Sigmoid colon (tissue), 7 donors: ENCODE measurements around the gene TMEM255B. TPM values are rescaled to one million over a fixed set of nuclear protein-coding genes. Genes with fewer than 3 reads are reported as not detected.

Experiments
- DNase-seq: peaks from one replicate; pipeline ENCODE4 v3.0.0-alpha.2; 2019
- H3K27ac ChIP-seq, 4 donors: fragments of 200-600 bp; sonication (generic); one replicate each; pipeline ENCODE4 v1.5.1; 2016 to 2019; ENCODE audit warnings: mild to moderate bottlenecking in 1 of 4
- H3K27me3 ChIP-seq, 3 donors: fragments of 200-600 bp; sonication (generic); one replicate each; pipeline ENCODE4 v1.5.1; 2019; ENCODE audit warnings: mild to moderate bottlenecking in 1 of 3
- H3K36me3 ChIP-seq, 4 donors: fragments of 200-600 bp; sonication (generic); one replicate each; pipeline ENCODE4 v1.5.1; 2016 to 2019
- H3K4me1 ChIP-seq, 4 donors: fragments of 200-600 bp; sonication (generic); one replicate each; pipeline ENCODE4 v1.5.1; 2017 to 2019
- H3K4me3 ChIP-seq, 4 donors: fragments of 200-600 bp; sonication (generic); one replicate each; pipeline ENCODE4 v1.5.1; 2017 to 2019; ENCODE audit warnings: mild to moderate bottlenecking in 2 of 4, moderate library complexity in 1 of 4
- H3K9me3 ChIP-seq, 4 donors: fragments of 200-600 bp in 3 of 4; sonication (generic) in 3 of 4; one replicate each; pipeline versions ENCODE4 v1.5.1 to v1.6.1; 2013 to 2019
- EP300 ChIP-seq, 4 donors: sonication (generic); formaldehyde crosslinking; IDR thresholded peaks; one replicate each; pipeline ENCODE4 v1.6.1; 2017; ENCODE audit warnings: antibody characterized with exemption in 4 of 4
- POLR2A ChIP-seq, 2 donors: fragments of 450-650 bp; IDR thresholded peaks; one replicate each; pipeline ENCODE4 v1.6.1; 2016; ENCODE audit warnings: antibody characterized with exemption in 2 of 2, mild to moderate bottlenecking in 2 of 2, moderate library complexity in 2 of 2
- POLR2AphosphoS5 ChIP-seq, 4 donors: sonication (generic); formaldehyde crosslinking; IDR thresholded peaks; one replicate each; pipeline ENCODE4 v1.6.1; 2017; ENCODE audit warnings: antibody characterized with exemption in 4 of 4
- WGBS, 2 donors: extraction: QIAGEN DNeasy Blood & Tissue Kit; methylation state at CpG; one replicate each; pipeline ENCODE4 v1.1.7; 2013; 5-methylcytosine and 5-hydroxymethylcytosine counted together
- intact Hi-C: fragments of 100-400 bp; cut with DNase I; formaldehyde crosslinking; loops from one replicate; pipeline ENCODE4 v1.15.1; 2023
- polyA plus RNA-seq, 3 donors: library from polyadenylated mRNA; stranded (reverse); fragments of 200-250 nt; gene quantifications; one replicate each; pipeline ENCODE4 v1.2.3, GENCODE V29; 2013
- total RNA-seq, 4 donors: library from RNA; depleted of rRNA; stranded (reverse); fragments of >200 nt; gene quantifications; one replicate each; pipeline ENCODE4 v1.1.0, GENCODE V29; 2016
- TF ChIP-seq, protein P1 (sequence below), 4 experiments: fragments of 450-650 bp in 3 of 4; fragments of 200-600 bp in 1 of 4; IDR thresholded peaks; one replicate each; pipeline ENCODE4 v1.5.1; 2016 to 2019; ENCODE audit warnings: antibody characterized with exemption in 4 of 4, mild to moderate bottlenecking in 3 of 4, moderate library complexity in 2 of 4
- donor health status: healthy with polysubstance abuse.
- donor health status: Bipolar disorder and iron deficiency.
- donor health status: healthy.

The TMEM255B gene
- total and polyA plus RNA-seq, 7 donors = 0.60 to 11.1 (median 4.3) TPM

GRCh38 chr13:113809934-113810333 lies 50.9 kb downstream of the TMEM255B start:
- no peak overlapping the region for H3K4me3 ChIP-seq
- 61 to 75% methylated on average over 2 of the region's 2 CpGs for WGBS, 2 donors
- no peak for DNase-seq
- H3K27me3 ChIP-seq = no peaks in the 10 kb centered on the region
- no peak for TF ChIP-seq POLR2A (IDR thresholded peaks at IDR 0.05)
- TF ChIP-seq POLR2AphosphoS5 (IDR thresholded peaks at IDR 0.05) = no peak
- TF ChIP-seq, protein P1, sequence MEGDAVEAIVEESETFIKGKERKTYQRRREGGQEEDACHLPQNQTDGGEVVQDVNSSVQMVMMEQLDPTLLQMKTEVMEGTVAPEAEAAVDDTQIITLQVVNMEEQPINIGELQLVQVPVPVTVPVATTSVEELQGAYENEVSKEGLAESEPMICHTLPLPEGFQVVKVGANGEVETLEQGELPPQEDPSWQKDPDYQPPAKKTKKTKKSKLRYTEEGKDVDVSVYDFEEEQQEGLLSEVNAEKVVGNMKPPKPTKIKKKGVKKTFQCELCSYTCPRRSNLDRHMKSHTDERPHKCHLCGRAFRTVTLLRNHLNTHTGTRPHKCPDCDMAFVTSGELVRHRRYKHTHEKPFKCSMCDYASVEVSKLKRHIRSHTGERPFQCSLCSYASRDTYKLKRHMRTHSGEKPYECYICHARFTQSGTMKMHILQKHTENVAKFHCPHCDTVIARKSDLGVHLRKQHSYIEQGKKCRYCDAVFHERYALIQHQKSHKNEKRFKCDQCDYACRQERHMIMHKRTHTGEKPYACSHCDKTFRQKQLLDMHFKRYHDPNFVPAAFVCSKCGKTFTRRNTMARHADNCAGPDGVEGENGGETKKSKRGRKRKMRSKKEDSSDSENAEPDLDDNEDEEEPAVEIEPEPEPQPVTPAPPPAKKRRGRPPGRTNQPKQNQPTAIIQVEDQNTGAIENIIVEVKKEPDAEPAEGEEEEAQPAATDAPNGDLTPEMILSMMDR (IDR thresholded peaks at IDR 0.05) = no peak
- no peak for TF ChIP-seq EP300 (IDR thresholded peaks at IDR 0.05)
- H3K36me3 ChIP-seq = no peaks in the 10 kb centered on the region
- no peaks in the 10 kb centered on the region for H3K4me1 ChIP-seq
- peaks cover 0 to 6% (median 2%) of the 10 kb centered on the region in 4 donors for H3K9me3 ChIP-seq
- no peak overlapping the region for H3K27ac ChIP-seq
- intact Hi-C loops = no loop called here

DNA sequence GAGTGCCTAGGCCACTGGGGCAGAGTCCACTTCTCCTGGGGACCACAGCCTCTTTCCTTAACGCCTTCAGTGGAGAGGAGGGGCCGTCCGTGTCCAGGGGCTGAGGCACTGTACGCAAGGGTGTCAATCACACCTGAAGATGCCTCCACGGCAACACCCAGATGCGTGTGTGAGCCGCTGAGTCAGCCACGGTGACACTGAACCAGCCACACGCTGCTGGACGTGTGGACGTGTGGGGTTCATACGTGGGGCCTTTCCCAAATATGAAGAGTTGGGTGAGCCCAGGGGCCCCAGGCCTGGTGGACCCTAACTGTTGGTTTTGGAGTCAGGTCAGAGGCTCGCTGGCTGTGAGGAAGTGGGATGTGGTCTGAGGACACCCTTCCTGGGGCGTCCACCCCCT lies 51.6 kb downstream of the TMEM255B start:
- peaks cover 0 to 6% (median 2%) of the 10 kb centered on the region in 4 donors for H3K9me3 ChIP-seq
- peaks cover 0 to 3% (median 1%) of the 10 kb centered on the region in 4 donors for H3K4me1 ChIP-seq
- intact Hi-C loops = no loop called here
- no peaks in the 10 kb centered on the region for H3K27me3 ChIP-seq
- no peak overlapping the region for H3K4me3 ChIP-seq
- no peak for DNase-seq
- H3K36me3 ChIP-seq = no peaks in the 10 kb centered on the region
- H3K27ac ChIP-seq = no peak overlapping the region
- no peak for TF ChIP-seq POLR2AphosphoS5 (IDR thresholded peaks at IDR 0.05)
- 82 to 92% methylated on average over 14 of the region's 14 CpGs for WGBS, 2 donors

- intact Hi-C loops = no loop called here
- no peak overlapping the region for H3K4me3 ChIP-seq
- no peak for TF ChIP-seq EP300 (IDR thresholded peaks at IDR 0.05)
- TF ChIP-seq POLR2AphosphoS5 (IDR thresholded peaks at IDR 0.05) = no peak
- TF ChIP-seq, protein P1 (IDR thresholded peaks at IDR 0.05) = no peak
- no peak for TF ChIP-seq POLR2A (IDR thresholded peaks at IDR 0.05)
- H3K36me3 ChIP-seq = no peaks in the 10 kb centered on the region
- peaks cover 0 to 6% (median 2%) of the 10 kb centered on the region in 4 donors for H3K9me3 ChIP-seq
- H3K27me3 ChIP-seq = no peaks in the 10 kb centered on the region
- 82 to 88% methylated on average over 30 of the region's 30 CpGs for WGBS, 2 donors
- H3K27ac ChIP-seq = no peak overlapping the region
- H3K4me1 ChIP-seq = peaks cover 0 to 10% (median 5%) of the 10 kb centered on the region in 4 donors
- DNase-seq = no peak
Observed at GRCh38 chr13:113811081-113811928, 52.3 kb downstream of the TMEM255B start.

DNA sequence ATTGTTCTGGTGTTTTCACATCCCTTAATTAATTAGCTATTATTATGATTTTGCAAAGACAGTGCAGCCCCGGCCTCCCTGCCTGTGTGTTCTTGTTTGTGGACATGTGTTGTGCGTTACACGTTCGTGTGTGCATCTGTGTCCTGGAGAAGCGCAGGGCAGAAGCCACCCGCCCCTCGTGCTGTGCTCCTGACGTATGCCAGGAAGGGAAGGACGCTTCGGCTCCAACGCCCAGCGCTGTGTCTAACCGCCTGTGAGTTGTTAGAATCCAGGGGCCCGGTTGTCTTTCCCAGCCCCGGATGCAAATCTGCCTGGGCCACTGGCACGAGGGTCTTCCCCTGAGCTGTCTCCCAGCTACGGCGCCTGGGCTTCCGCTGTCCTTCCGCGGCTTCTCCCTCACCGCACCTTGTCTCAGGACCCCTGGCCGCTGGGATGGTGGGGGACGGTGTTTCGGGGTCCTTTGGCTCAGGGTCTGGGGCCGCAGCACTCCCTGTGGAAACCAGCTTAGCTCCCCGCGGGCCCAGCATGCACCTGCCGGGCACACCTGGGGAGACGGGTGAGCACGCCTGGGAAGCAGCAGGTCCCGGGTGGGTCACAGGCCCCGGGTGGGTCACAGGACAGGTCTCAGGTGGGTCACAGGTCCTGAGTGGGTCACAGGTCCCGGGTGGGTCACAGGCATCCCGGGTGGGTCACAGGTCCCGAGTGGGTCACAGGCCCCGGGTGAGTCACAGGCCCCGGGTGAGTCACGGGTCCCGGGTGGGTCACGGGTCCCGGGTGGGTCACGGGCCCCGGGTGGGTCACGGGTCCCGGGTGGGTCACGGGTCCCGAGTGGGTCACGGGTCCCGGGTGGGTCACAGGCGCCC lies 53.4 kb downstream of the TMEM255B start:
- peaks cover 0 to 21% (median 13%) of the 10 kb centered on the region in 4 donors for H3K4me1 ChIP-seq
- 84 to 90% methylated on average over 51 of the region's 51 CpGs for WGBS, 2 donors
- no peak overlapping the region for H3K4me3 ChIP-seq
- H3K27ac ChIP-seq = no peak overlapping the region
- peaks cover 0 to 6% (median 2%) of the 10 kb centered on the region in 4 donors for H3K9me3 ChIP-seq
- H3K27me3 ChIP-seq = no peaks in the 10 kb centered on the region
- intact Hi-C loops = no loop called here
- no peak for DNase-seq
- TF ChIP-seq EP300 (IDR thresholded peaks at IDR 0.05) = no peak
- TF ChIP-seq POLR2A (IDR thresholded peaks at IDR 0.05) = no peak
- no peak for TF ChIP-seq POLR2AphosphoS5 (IDR thresholded peaks at IDR 0.05)
- TF ChIP-seq, protein P1 (IDR thresholded peaks at IDR 0.05) = no peak
- H3K36me3 ChIP-seq = no peaks in the 10 kb centered on the region
